Right renal cortex interstitium (tissue), 3 donors: ENCODE data around the gene UPK3A. TPM values are rescaled to one million over a fixed set of nuclear protein-coding genes. Genes with fewer than 3 reads are reported as not detected.

Experiments
- DNase-seq, 3 donors: peaks; one replicate each; pipeline ENCODE4 v3.0.0-alpha.2; 2013; ENCODE audit warnings: low read depth in 3 of 3, low spot score in 2 of 3
- polyA plus RNA-seq, 3 donors: library from polyadenylated mRNA; unstranded; fragments of 120-200 nt; gene quantifications; one replicate each; pipeline ENCODE4 v1.2.1, GENCODE V29; 2013; ENCODE audit not compliant: insufficient read length in 3 of 3

Gene UPK3A
- polyA plus RNA-seq, 3 donors: 0.15 to 1.8 (median 1.3) TPM

DNA sequence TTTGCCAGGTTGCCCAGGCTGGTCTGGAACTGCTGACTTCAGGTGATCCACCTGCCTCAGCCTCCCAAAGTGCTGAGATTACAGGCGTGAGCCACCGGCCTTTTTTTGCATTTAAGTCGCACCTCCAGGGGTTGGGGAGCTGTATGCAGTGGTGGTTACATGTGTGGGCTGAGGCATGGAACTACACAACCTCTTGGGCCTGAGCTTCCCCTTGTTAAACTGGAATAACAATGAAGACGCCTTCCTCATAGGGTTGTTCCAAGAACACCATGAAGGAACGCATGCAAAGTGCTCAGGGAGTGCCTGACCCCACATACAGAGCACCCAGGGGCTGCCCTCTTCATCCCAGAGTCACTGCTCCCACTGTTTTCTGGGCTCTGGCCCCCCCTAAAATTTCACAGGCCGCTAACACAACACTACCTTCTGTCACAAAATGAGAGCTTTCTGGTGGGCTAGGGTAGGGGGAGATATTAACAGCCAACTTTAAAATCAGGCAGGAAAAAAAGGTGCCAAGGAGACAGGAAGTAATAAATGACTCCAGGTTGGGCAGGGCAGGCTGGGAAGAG, 23.7 kb downstream of the UPK3A start:
- no peak for DNase-seq

DNA sequence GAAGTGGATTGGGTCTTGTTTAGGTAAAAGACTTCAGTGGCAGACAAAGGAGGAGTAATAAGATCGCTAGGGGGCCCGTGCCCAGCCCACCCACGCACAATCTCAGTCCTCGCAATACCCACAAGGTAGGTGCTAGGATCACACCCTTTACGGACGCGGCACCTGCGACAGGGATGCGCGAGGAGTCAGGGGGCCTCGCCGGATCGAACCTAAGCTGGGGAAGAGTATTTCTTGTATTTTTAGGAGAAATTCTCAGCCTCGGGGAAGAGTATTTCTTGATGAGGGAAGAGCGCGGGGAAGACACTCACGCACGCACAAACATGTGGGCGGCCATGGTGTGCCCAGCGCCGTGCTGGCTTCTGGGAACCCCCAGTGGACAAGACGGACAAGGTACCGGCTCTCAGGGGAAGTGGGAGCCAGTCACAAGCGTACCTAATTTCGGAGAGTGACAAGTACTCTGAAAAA, 24.2 kb downstream of the UPK3A start:
- DNase-seq: no peak

DNA sequence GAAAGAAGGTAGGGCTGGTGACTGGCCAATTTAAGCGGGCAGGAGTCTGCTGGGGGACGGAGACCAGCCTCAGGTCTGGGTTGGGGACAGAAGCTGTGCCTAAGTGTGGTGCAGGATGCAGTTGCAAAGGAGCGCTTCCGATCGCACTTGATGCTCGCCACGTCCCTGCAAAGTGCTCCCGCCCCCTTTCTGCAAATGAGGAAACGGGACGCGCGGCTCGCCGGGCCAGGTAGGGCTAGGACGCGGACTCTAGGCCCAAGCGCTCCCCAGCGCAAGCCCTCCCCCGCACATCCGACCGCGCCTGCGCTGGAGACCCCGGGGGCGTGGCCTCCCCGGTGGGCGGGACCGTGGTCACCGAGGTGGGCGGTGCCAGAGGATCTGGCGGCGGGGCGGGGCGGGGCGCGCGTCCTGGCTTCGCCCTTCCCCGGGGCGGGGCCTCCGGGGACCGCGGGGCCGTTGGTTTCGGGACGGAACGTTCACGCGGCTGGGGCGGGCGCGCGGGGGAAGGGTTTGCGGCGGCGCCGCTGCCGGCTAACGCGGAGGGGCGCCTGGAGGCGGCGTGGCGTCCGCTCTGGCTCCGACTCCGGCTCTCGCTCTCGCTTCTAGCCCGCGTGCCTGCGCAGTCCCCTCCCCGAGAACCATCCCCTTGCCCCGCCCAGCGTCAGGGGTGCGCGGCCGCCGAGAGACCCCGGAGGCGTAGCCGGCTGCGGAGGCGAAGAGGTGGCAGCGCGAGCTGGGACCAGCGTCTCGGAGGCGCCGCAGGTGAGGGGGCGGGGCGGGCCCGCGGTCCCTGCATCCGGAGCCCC, 24.9 kb downstream of the UPK3A start, which contains the start of gene FAM118A:
Gene FAM118A, plus strand, starts transcription at position 513 of the 806 bp plus-strand sequence. CDS start 12,446 bp downstream, outside the sequence.
- peak; percentile 82 to 88 (median 83) for DNase-seq

DNA sequence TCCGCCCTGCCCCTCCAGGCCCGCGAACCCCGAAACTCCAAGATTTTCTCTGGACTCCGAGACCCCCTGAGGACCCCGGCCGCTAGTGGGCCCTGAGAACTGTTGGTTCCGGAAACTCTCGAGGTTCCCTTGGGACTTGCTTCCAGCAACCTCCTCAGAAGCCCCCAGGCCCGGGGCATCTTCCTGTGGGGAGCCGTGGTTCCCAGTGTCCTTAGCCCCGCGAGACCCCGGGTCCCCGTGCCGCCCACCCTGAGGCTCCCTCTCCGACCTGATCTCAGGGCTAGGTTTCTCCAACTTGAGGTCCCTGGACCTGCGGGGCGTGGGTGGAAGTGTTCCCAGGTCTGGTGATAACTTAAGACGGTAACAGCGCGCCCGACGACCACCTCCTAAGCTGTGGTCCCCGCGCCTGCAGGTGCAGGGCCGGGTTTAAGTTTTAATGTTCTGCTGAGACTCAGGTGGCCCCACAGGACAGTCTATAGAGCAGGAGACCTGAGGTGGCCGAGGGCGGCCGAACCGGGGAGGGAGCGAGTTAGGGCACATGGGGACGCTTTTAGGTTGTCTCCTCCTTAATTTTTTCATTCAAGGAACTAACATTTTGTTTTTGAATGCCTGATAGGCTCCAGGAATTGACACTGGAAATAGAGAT, 25.7 kb downstream of the UPK3A start:
- DNase-seq: no peak

DNA sequence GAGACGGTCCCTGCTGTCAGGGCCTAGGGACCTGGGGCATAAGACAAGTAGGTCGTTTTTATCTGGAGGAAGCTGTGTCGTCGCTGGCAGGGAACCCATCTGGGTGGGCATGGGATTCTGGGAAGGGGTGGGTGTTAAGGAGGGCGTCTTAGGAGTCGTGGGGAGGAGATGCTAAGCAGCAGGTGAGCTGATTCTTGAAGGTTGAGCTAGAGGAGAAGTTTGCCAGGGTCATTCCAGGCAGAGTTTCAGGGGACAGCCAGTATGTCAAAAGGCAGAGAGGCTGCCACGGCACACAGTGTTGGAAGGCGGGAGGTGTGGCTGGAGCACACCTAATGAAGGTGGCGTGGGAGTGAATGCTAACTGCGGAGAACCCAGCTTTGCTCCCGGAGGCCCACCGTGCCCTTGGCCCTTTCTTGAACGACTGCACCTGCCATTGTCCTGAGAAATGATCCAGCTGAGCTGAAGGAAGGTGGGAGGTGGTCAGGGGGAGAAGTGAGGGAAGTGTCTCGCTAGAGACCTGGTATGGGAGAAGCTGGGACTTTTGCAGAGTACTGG, 26.3 kb downstream of the UPK3A start:
- no peak for DNase-seq

DNA sequence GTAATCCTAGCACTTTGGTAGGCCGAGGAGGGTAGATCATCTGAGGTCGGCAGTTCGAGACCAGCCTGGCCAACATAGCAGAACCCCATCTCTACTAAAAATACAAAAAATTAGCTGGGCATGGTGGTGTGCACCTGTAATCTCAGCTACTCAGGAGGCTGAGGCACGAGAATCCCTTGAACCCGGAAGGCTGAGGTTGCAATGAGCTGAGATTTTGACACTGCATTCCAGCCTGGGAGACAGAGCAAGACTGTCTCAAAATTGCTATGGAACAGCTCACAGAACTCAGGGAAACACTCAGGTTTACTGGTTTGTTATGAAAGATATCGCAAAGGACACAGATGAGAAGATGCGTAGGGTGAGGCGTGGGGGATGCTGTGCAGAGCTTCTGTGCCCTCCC, 27.7 kb downstream of the UPK3A start:
- no peak for DNase-seq

DNA sequence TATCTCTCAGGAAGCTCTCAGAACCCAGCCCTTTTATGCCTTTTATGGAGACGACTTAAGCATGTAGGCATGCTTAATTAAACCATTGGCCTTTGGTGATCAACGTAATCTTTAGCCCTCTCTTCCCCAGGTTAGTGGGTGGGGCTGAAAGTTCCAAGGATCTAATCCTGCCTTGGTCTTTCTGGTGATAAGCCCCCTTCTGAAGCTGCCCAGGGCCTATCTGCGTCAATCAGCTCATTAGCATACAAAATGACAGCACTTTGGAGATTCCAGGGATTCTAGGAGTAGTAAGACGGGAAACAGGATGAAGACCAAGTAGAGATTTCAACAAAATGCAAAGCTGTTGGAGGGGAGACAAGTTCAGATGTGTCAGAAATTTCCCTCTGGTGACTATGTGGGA, 28.1 kb downstream of the UPK3A start:
- DNase-seq: no peak

DNA sequence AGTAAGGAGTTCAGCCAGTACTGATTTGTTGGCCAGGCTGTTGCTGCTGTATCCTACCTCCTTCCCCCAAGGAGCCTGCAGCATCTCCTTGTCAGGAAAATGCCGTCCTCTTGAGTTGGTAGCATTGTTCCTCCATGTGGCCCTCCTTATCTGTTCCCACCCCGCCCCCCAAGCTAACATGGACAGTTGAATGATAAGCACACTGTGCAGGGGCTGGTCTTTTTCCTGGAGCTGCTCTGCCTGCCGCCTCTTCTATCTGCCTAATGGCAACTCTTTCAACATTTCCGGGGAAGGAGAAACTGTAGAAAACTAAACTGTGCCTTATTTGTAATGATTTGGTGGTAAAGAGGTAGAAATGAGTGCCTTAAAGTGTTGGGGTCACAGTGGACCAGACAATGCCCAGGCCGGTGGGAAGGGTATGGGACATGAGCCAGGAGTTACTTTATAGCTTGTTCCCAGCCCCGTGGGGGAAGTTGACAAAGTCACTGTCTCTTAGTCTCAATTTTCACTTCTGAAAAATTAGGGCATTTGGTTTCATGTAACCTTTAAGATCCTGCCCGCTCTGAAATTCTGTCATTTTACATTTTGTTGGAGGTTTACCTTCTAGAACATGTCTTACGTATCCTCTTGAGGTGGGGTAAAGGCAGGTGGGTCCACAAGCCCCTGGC, 29.4 kb downstream of the UPK3A start:
- no peak for DNase-seq

DNA sequence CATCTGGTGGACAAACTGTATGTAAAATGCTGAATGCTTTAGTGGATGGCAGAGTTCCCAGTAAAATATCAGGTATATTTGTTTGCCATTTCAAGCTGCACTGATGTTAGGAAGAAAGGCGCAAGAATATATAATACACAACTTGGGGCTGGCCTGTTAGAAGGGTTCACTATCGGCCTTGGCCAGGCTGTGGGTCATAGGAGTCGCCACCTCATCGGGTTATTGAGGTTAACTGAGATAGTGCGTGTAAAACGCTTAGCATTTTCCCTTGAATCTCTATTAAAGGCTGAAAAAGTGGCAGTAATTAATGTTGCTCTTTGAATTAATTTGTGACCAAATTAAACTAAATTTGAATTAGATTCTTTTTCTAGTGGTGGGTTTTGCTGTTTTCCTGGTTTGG, 30.0 kb downstream of the UPK3A start:
- DNase-seq: no peak

DNA sequence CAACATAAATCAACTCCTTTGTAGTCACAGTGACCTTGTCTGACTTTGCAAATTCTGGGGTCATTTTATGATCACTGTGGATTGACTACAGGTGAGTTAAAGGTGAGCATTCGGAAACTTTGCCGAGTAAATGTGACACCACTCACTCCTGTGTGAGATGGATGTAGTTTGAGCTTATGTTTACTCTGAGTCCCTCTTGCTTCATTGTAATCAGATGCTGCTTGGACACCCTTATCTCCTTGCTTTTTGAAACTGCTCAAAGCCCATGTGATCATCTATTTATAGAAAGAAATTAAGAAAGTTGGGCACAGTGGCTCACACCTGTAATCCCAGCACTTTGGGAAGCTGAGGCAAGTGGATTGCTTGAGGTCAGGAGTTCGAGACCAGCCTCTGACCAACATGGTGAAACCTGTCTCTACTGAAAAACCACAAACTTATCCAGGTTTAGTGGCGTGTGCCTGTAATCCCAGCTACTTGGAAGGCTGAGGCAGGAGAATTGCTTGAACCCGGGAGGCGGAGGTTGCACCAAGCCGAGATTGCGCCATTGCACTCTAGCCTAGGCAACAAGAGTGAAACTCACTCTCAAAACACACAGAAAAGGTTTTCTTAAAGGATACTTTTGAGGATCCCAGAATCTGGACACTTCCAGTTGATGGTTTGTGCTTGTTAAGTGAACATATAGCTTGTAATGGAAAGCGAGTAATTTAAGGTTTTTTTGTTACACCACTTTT, 32.2 kb downstream of the UPK3A start:
- no peak for DNase-seq

DNA sequence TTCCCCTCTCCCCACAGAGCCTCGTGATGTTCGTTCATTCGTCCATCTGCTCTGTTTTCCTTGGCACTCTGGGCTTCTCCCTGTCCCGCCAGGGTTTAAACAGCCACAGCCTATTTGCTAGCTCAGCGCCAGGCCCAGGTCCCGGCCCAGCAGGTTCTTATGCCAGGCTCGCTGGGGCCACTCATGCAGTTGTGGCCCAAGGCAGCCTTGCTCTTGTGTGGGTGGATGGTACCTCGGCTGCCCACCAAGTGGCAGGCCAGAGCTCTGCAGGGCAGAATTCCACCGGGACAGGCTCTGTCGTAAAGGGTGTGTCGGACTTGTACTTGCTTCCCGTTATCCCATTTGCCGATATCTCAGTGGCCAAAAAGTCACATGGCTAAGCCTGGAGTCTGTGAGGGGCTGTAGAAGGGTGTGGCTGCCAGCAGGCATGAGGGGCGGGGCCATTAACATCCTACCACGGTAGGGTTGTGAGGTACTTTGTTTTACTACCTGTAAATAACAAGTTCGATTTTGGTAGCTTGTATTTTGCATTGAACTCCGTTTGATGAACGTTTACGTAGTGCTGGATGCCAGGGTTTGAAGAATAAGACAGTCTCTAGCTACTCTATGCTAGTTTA, 32.9 kb downstream of the UPK3A start:
- no peak for DNase-seq

DNA sequence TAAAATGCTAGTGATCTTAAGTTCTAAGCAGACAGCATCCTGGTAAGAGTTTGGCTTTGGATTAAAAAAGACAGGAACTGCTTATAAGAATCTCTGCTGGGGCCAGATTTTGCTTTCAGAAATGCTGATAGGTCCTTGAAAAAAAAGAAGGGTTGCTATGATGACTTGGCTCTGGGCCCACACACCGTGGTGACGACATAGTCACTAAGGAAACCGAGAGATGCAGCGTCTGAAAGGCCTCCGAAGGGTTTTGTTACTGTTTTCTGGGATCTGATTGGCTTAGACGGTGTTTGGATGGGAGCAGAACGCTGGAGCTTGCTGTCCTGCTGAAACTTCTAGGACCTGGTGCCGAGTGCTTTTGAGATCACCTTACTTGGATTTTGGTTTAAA, 33.4 kb downstream of the UPK3A start:
- DNase-seq: peak in 2 of 3 donors; percentile 61 to 65

DNA sequence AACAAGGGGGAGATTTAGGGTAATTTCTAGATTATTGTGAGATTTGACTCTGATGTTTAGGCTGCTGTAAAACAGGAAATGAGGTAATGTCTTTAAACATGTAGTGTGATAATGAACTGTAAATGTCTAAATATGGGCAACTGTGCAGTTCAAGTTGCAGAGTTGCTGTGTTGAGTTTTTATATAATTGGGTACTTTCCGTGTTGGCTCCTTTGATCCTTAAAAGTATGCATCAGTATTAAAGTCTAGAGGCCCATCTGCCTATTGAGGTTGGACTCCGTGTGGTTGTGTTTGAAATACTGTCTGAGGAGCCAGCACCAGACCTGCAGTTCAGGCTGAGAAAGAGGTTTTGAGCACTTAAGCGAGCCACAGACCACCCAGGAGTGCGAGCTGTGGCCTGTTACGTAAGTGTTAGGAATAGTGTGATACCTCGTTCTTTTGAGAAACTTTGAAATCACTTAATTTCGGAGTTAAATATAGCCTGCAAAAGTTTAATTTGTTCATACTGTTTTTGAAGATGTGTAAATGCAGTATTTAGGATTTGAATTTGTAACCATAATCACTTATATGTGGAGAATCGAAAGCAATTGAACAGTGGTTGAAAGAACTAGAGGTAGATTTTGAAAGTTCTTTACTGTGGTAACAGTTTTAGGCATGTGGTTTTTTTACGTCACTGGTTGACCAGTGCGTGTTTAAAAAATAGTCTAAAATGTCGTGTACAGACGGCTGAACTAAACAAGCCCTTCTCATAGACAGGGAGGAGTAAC, 34.0 kb downstream of the UPK3A start:
- no peak for DNase-seq

DNA sequence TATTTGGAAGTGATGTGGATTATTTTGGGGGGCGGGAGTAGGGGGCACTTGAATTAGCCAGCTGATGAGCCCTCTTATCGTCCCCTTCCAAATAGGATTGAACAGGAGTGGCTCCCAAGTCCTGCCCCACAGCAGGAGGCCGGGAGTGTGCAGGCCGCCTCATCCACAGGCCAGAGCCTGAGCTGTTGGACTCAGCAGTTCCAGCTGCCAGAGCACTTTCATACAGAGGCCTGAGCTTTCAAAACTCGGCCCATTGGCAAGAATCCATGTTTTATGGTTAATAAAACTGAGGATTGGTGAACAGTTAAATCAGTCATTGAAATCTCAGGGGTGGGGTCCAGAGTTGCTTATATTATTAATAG, 34.6 kb downstream of the UPK3A start:
- no peak for DNase-seq

DNA sequence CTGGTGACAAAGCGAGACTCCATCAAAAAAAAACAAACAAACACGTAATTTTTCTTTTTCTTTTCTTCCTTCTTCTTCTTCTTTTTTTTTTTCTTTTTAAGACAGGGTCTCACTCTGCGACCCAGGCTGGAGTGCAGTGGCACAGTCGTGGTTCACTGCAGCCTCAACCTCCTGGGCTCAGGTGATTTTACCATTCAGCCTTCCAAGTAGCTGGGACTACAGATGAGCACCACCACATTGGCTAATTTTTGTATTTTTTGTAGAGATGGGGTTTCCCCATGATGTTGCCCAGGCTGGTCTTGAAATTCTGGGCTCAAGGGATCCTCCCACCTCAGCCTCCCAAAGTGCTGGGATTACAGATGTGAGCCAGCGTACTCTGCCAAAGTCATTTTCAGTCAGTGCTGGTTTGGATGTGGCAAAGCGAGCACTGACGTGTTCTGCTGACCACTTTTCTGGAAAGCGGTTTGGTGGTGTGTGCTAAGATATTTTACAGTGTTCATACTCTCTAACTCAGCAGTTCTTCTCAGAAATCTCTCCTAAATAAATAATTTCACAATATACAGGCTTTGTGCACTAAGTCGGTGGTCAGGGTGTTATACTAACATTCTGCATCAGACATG, 35.7 kb downstream of the UPK3A start:
- no peak for DNase-seq

DNA sequence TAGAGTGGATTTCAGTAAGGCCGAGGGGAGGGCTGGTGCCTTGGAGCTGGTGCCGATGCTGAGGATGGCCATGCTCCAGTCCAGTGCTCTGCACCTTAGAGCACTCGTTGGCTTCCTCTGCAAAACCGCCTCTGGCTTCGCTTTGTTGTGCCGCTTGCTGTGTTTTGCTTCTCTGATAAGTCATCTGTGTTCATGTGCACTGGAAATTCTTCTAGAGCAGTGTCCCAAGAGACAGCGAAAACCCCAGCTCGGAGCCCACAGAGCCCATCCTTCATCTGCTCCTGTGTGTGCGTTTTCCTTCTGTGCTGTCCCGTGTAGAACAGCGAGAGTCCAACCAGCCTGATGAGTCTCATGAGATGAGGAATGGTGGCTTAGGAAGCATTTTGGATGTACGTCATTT, 37.1 kb downstream of the UPK3A start:
- DNase-seq: no peak

DNA sequence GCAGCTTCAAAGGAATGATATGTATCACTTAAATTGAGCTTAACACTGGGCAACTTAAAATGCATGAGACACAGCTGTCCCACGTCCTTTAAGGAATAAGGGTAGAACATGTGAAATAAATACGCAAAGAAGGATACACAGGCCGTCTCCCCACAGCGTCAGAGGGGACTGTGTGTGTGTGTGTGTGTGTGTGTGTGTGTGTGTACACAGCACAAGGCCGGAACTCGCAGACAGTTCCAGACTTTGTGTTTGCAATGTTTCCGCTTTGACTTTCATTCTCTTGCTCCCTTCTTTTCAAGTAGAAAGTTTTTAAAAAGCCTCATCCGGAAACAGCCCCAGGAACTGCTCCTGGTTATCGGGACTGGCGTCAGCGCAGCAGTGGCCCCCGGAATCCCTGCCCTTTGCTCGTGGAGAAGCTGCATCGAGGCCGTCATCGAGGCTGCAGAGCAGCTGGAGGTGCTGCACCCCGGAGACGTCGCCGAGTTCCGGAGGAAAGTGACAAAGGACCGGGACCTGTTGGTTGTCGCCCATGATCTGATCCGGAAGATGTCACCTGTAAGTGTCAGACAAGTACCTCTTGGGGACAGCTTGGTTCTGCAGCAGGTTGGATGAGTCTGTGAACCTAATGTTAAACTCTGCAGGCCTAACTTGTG, 38.2 kb downstream of the UPK3A start:
- no peak for DNase-seq

DNA sequence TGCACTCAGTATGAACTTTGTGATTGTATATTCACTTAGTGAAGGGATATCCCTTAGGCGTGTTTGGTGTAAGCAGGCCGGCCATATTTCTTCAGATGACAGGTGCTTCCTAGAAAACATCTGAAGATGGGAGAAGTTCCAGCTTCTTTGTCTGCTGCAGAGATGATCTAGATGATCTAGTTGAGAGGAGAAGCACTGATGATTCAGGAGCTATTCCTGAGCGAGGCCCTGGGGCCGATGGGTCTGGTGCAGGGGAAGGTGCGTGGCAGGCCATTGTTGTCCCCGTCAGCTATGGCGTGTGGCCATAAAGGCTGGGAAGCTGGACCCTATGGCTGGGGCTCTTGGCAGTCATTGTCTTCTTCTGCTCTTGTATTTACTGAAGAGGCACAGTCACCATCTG, 38.9 kb downstream of the UPK3A start:
- DNase-seq: no peak
